T47D (cell line): ENCODE results near the gene NFATC2.
"Not testable (repeated sequence)": the region's sequence is repeated elsewhere in the genome, so short reads cannot be mapped to it uniquely, and the experiment has no call there.

Experiments used
- DNase-seq, 2 experiments: peaks; one replicate each; pipeline versions ENCODE4 v3.0.0 to v3.0.0-alpha.2; 2011 to 2012; ENCODE audit warnings: low read depth in 1 of 2, low spot score in 1 of 2
- JUND ChIP-seq: IDR thresholded peaks from 2 replicates; pipeline ENCODE4 v1.6.1; 2012; ENCODE audit warnings: low read depth
- in situ Hi-C: cut with HindIII; loops from 2 replicates; pipeline ENCODE4 v1.10.0; 2016; ENCODE audit warnings: low sequenced_read_pairs, low pct_unique_long_range_greater_than_20kb

Gene NFATC2

GRCh38 chr20:51490635-51491034, 51.9 kb downstream of the NFATC2 start:
- no peak for DNase-seq
- in situ Hi-C loops, result no loop called here

GRCh38 chr20:51489611-51490010, 52.9 kb downstream of the NFATC2 start:
- DNase-seq, result no peak
- in situ Hi-C loops, result no loop called here
- TF ChIP-seq JUND, result no peak

More at GRCh38 chr20:51490635-51491034, 51.9 kb downstream of the NFATC2 start:
- TF ChIP-seq JUND, result no peak

GRCh38 chr20:51488331-51488730, 54.2 kb downstream of the NFATC2 start:
- no peak for TF ChIP-seq JUND
- no peak for DNase-seq
- in situ Hi-C loops, result no loop called here

- in situ Hi-C loops, result no loop called here
- TF ChIP-seq JUND, result no peak
- DNase-seq, result no peak
Measured at GRCh38 chr20:51487565-51488268, 54.8 kb downstream of the NFATC2 start.

- no peak for TF ChIP-seq JUND
- DNase-seq, result no peak
- in situ Hi-C loops, result no loop called here
Measured at GRCh38 chr20:51487076-51487475, 55.4 kb downstream of the NFATC2 start.

GRCh38 chr20:51486197-51487005, 56.1 kb downstream of the NFATC2 start:
- in situ Hi-C loops, result no loop called here
- DNase-seq, result peak in 1 of 2 experiments; percentile 68
- no peak for TF ChIP-seq JUND

- no peak for DNase-seq
- in situ Hi-C loops, result no loop called here
- TF ChIP-seq JUND, result no peak
Measured at GRCh38 chr20:51484831-51485230, 57.7 kb downstream of the NFATC2 start.

- DNase-seq, result no peak
- in situ Hi-C loops, result no loop called here
- TF ChIP-seq JUND, result no peak
Measured at GRCh38 chr20:51484141-51484815, 58.2 kb downstream of the NFATC2 start.

- DNase-seq, result no peak
- TF ChIP-seq JUND, result no peak
- in situ Hi-C loops, result no loop called here
Measured at GRCh38 chr20:51482836-51483473, 59.6 kb downstream of the NFATC2 start.

GRCh38 chr20:51481341-51481914, 61.1 kb downstream of the NFATC2 start:
- DNase-seq, result no peak
- TF ChIP-seq JUND, result no peak
- in situ Hi-C loops, result no loop called here

GRCh38 chr20:51480507-51481270, 61.8 kb downstream of the NFATC2 start:
- no peak for DNase-seq

GRCh38 chr20:51476106-51476505, 66.4 kb downstream of the NFATC2 start:
- DNase-seq, in situ Hi-C loops: not testable (repeated sequence)

More at GRCh38 chr20:51480507-51481270, 61.8 kb downstream of the NFATC2 start:
- in situ Hi-C loops, result no loop called here
- TF ChIP-seq JUND, result no peak
